ENCODE results near the gene ARNT2.

DNA sequence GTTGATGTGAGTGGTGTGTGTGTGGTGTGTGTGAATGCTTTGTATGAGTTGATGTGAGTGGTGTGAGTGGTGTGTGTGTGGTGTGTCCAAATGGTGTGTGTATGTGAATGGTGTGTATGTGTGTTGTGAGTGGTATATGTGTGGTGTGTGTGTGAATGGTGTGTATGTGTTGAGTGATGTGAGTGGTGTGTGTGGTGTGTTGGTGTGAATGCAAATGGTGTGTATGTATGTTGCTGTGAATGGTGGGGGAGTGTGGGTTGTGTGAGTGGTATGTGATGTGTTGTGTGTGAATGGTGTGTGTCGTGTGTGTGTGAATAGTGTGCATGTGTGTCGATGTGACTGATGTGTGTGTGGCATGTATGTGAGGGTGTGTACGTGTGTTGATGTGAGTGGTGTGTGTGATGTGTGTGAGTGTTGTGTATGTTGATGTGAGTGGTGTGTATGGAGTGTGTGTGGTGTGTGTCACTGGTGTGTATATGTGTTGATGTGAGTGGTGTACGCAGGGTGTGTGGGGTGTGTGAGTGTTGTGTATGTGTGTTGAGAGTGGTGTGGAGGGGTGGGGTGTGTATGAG, 40.6 kb downstream of the ARNT2 start:
- TF ChIP-seq POLR2A (IDR thresholded peaks at IDR 0.05) (no peak), CTCF (IDR thresholded peaks at IDR 0.05) (no peak)

Measured in testis (tissue), 2 donors.